ENCODE data around the gene NPSR1. TPM values are rescaled to one million over a fixed set of nuclear protein-coding genes. Genes with fewer than 3 reads are reported as not detected.
"Not testable (repeated sequence)": the region's sequence is repeated elsewhere in the genome, so short reads cannot be mapped to it uniquely, and the experiment has no call there.

Gene NPSR1
- total RNA-seq, 1 donor from 2014 or later = not detected

DNA sequence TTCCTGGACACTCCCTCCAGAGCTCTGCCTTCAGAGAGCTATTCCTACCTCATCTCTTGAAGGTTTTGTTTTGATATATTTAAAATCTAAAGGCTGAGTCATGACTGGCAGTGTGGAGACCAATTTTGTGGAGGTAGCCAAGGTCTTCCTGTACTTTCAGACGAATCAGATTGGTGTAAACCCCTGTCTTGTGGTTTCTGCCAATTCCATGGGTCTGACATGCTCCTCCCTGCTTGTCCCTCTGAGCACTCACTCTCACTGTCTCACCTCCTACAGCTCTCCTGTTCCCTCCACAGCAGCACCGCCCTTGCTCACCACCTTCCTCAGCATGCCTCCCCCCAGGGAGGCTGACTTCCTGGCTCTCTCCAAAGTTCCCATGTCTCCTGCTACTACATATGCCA is 179.8 kb downstream of the NPSR1 start:
- no peak for DNase-seq

DNA sequence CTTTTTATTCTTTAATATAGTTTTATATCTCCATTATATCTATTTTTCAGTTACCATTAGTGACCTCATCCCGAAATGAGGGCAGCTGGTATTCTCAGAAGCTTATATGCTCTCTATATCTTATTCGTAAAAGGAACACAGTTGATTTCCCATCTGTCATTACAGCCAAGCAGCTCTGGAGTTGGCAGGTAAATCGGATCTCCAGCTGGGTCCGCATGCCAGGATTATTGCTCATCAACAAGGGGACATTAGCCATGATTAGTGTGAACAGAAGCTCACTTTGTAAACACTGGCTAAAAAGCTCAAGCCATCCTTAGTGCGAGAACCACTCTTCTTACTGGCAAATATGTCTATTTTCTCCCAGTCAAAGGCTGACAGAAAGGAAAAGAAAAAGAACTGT is 180.3 kb downstream of the NPSR1 start:
- DNase-seq = no peak

- no peak for DNase-seq
Observed at GRCh38 chr7:34839645-34840044, 181.6 kb downstream of the NPSR1 start.

DNA sequence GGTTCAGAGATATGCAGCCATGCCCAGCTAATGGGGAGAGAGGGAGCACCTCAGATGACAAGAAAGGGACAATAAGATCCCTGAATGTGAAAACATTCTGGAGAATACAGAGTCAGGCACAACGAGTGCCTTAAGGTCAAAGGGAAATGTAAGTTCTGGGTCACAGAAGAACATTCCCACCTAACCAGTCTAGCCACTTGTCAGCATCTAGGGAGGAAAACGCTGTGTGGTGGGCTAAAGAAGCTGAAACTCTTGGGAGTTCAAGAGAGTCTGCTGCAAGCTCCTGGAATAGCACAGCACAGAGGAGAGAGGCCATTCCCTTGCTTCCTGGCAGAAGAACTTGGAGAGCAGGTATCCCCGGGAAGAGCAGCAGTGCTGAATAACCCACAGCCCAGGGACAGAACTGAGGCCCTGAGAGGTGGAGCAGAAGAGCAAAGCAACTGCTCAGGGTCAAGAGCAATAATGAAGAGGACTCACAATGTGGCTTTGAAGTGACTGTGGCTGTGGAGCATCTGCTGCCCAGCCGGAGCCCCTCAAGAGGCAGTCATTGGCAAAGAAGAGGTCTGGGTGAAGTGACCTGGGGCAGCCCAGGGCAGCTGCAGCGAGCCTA is 182.3 kb downstream of the NPSR1 start:
- DNase-seq = no peak

DNA sequence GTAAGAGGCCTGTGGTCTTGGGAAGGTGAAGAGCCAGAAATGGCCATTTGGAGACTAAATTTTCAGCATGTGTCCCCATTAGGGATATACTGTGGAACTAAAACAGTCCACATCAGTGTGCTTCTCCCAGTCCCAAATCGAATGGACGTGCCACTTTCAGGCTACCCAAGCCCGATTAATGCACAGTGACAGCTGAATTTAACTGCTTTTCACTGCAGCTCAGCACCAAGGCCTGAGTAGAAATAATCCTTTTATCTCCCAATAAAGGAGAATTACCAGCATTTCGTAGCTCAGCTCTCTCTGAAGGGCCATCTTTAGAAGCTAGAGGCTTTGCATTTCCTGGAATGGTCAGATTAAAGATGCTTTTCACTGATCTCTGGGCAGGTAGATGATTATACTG is 183.3 kb downstream of the NPSR1 start:
- no peak for DNase-seq

GRCh38 chr7:34842782-34843181 is 184.8 kb downstream of the NPSR1 start:
- no peak for DNase-seq

- DNase-seq = no peak
Observed at GRCh38 chr7:34844406-34844805, 186.4 kb downstream of the NPSR1 start.

DNA sequence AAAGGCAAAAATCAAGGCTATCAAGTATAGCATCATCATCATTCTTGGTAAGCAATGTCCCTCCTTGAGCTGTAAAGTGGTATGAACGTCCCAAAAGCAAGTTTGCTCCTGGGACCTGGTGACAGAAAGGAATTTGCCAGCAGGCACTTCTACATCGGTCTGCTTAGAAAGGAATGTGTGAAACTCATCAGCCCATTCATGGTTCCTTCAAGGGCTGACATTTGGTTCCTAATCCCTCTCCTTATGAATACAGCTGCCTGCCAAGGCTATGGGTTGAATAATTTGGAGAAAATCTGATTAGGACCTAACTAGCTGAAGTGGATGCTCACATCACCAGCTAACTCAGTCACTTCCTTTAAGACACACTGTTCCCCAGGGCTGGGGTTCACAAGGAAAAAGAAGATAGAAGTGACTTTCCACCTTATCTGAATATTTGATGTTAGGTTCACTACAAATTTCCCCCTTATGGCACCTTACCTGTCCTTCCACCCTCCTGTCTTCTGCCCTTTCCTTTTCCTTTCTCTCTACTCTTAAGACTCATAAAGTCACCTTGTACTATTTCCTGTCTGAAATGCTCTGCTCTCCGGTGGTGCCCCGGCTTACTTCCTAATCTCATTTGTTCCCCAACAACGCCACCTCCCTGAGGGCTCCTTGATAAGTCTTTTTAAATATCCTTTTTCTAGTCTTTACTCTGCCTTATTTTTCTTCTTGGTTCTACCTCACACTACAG is 187.1 kb downstream of the NPSR1 start:
- no peak for DNase-seq

DNA sequence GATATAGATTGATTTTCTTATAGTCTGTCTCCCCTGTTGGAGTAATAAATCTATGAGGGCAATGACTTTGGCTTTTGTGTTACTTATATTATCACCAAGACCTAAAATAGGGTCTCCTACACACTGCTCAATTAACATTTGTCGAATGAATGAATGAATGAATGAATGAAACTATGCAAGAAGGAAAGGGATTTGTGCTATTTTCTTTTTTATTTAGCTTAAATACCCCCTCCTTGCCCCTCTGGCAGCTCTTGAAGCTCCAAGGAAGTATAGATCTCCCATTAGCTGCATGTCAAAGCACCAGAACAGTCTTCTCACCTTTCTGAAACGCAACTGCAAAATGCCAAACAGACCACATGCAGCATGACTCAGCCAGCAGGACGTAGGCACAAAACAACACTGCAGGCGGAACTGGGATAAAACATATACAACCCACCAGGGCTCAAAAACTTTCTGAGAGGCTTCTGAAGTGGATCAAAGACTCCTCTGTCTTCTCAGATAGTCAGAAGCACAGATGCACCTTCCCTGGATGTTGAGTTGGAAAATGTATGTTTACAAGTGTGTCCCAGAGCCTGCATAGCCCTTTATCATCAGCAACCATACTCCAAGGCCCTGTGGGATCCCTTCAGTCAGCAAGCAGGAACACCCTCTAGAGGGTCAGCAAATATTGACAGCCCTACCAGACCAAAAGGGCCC is 187.8 kb downstream of the NPSR1 start:
- DNase-seq = no peak

DNA sequence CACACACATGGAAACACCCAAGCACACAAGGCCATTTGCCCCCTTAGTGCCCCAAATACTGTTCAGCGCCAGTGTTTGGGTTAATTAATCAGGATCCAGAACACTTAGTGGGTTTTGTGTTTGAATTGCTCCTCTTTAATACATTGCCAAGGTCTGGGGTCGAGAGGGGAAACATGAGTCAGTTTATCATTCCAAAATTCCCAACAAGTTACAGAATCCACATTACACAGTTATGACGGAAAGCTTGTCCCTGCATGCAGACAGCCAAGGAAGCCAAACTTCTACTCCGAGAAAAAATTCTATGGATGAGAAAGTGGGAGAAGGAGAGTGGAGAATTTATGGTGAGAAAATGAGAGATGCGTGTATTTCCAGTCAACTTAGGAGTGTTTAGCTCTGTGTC is 189.0 kb downstream of the NPSR1 start:
- peak; percentile 1 for DNase-seq

GRCh38 chr7:34848670-34849069 is 190.7 kb downstream of the NPSR1 start:
- no peak for DNase-seq

GRCh38 chr7:34849163-34849960 is 191.3 kb downstream of the NPSR1 start:
- no peak for DNase-seq

DNA sequence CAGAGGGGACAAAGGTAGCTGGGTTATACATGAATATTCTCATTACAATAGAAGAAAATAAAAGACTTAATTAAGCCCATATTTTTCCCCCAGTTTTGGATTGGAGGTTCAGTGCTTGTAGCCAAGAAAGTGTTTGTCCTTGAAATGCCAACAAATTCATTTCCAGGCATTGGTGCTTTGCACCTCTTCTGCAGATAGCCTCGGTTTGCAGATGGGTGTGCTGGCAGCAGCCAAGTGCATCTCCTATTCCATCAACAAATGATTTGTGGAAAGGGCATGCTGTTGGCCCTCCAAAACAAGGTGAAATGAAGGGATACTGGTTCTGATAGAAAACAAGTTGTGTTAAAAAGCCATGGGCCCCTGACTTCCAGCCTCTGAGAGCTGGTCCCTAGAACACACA is 192.0 kb downstream of the NPSR1 start:
- no peak for DNase-seq

DNA sequence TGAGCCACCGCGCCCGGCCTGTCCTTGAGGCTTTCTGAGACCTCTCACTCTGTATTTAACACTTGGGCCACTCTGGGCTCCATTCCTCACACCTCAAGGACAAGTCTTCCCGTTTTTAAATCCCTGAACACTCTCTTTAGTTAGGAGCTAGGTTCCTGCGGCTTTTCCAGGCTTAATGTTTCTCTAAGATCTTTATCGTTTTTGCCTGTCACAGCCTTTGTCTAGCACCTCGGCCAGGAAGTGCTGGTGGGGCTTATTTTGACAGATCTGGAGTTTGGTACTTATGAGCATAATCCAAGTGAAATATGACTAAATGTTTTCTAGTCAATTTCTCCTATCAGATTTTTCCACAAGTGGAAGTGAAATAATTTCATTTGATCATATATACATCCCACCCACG is 192.7 kb downstream of the NPSR1 start:
- DNase-seq = no peak

DNA sequence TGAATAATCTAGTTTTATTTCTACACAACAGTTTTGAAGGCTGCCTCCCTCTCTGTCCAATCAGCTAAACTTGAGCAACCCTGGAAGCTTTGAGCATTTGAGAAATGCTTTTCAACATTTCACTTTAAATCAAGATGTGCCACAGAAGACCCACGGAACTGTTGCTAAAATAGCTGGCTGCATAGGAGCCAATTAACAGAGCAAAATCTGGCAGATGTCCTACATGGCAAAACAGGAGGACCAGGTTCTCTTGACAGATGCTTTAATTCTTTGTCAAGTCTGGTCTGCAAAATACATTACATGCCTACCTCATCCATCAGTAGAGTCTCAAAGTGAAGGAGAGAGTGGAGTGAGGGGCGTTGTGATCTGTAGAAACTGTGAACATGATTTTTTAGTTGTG is 193.4 kb downstream of the NPSR1 start:
- DNase-seq = no peak

- not testable (repeated sequence) for DNase-seq
Observed at GRCh38 chr7:34858444-34858843, 200.4 kb downstream of the NPSR1 start.

- DNase-seq = not testable (repeated sequence)
Observed at GRCh38 chr7:34859281-34859680, 201.3 kb downstream of the NPSR1 start.

- DNase-seq = not testable (repeated sequence)
Observed at GRCh38 chr7:34866222-34866621, 208.2 kb downstream of the NPSR1 start.

DNA sequence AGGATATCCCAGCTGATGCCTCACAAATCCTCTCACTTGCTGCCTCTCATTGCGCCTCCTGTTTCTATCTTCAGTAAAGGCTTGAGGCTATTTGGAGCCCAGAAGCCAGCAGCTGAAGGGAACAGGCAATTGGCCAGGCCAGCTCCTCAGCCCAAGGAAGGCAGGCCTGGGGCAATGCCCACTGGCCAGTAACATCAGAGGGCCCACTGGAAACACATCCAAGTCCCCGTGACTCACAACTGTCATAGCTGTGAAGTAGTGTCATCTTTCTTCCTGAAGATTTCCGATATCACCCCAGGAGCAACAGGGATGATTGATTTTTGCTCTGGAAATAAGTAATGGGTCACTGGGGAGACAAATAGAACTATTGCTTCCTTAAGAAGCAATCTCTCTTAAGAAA is 209.3 kb downstream of the NPSR1 start:
- not testable (repeated sequence) for DNase-seq

- not testable (repeated sequence) for DNase-seq
Observed at GRCh38 chr7:34868602-34869001, 210.6 kb downstream of the NPSR1 start.

GRCh38 chr7:34869057-34869456 is 211.0 kb downstream of the NPSR1 start:
- DNase-seq = no peak

DNA sequence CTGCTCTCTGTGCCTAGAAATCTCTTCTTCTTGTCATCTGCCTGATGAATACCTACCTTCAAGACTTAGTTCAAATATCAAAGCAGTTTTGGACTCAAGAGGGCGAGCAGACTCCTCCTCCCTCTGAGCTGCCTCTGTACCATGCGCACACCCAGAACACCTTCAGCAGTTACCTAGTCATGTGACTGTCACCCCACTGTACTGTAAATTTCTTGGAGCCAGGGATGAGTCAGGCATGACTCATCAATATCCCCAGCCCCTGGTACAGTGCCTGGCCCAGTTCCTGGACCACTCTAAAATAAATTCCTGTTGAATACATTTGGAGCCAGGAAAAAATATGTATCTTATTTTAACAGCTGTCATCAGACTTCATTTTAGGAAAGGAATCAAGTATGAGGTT is 212.0 kb downstream of the NPSR1 start:
- not testable (repeated sequence) for DNase-seq

DNA sequence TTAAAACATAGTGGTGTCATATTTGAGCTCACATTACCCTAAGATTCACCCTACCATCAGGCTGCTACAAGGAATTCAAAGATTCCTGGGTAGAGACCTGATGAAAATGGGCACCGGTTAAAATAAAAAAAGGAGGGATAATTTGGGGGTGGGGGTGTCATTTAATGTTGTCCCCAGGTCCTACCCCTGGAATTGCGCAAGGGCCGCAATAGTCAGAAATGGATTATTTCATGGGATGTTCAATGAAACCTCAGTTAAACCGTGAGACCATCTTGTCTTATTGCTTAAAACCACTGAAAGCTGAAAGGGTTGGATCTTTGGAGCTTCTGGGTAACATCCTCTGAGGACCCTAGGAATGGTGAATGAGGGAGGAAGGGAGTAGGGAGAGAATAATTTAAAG is 216.3 kb downstream of the NPSR1 start:
- DNase-seq = not testable (repeated sequence)

All from skin of body (tissue), 2 donors.